Thyroid gland (tissue), 4 donors: ENCODE results near the gene CD79B.
"Not testable (repeated sequence)": the region's sequence is repeated elsewhere in the genome, so short reads cannot be mapped to it uniquely, and the experiment has no call there.

Experiments used
- POLR2A ChIP-seq, 2 donors: fragments of 450-650 bp; IDR thresholded peaks; one replicate each; pipeline ENCODE4 v1.6.1; 2017; ENCODE audit warnings: antibody characterized with exemption in 2 of 2, mild to moderate bottlenecking in 2 of 2, moderate library complexity in 1 of 2
- TF ChIP-seq, protein P1 (sequence below), 6 experiments: fragments of 200-600 bp in 3 of 6; fragments of 450-650 bp in 3 of 6; sonication (generic) in 3 of 6; IDR thresholded peaks; one replicate each; pipeline ENCODE4 v1.5.1; 2016 to 2019; ENCODE audit warnings: antibody characterized with exemption in 6 of 6, mild to moderate bottlenecking in 2 of 6, inconsistent platforms in 1 of 6, moderate library complexity in 1 of 6

GRCh38 chr17:63898899-63899798, 33.0 kb downstream of the CD79B start:
- TF ChIP-seq, protein P1, sequence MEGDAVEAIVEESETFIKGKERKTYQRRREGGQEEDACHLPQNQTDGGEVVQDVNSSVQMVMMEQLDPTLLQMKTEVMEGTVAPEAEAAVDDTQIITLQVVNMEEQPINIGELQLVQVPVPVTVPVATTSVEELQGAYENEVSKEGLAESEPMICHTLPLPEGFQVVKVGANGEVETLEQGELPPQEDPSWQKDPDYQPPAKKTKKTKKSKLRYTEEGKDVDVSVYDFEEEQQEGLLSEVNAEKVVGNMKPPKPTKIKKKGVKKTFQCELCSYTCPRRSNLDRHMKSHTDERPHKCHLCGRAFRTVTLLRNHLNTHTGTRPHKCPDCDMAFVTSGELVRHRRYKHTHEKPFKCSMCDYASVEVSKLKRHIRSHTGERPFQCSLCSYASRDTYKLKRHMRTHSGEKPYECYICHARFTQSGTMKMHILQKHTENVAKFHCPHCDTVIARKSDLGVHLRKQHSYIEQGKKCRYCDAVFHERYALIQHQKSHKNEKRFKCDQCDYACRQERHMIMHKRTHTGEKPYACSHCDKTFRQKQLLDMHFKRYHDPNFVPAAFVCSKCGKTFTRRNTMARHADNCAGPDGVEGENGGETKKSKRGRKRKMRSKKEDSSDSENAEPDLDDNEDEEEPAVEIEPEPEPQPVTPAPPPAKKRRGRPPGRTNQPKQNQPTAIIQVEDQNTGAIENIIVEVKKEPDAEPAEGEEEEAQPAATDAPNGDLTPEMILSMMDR (IDR thresholded peaks at IDR 0.05): not testable (repeated sequence)
- TF ChIP-seq POLR2A (IDR thresholded peaks at IDR 0.05): not testable (repeated sequence)
